GM21723 (cell line): ENCODE results near the gene MFN1.

Source experiments
- ATAC-seq: cut with Tn5 transposase; IDR thresholded peaks from one replicate; pipeline ENCODE4 v1.9.1; 2021; ENCODE audit warnings: mild to moderate bottlenecking, moderate library complexity; ENCODE audit not compliant: unreplicated experiment

The MFN1 gene

DNA sequence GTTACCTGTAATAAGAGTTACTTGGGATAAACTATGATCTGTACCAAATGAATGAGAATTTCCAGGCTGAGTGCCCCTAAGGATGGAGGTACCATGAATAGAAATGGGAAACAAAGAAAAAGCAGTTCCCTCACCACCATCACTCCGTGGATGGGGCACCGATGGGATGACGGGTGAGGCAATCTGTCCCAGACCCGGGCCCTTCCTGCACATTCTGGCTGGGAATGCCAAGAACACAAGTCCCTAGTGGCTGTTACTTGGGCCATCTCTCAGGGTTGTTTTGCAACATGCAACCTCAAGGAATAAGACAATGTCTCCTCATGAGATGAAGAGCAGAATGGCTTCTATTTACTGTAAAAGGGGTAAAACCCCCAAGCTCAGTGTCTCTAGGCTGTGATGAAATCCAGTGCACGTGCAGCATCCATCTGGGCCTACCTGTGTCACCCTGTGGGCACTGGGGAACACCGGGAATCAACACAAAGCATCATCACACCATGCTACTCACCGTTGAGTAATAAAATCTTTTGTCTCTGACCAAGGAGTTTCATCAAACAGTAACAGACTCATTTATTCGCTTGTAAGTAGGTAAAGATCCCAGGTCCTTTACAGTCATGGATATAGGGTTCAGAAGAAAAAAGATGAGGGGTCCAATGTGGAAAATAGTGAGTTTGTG, 81.5 kb downstream of the MFN1 start:
- no peak for ATAC-seq

DNA sequence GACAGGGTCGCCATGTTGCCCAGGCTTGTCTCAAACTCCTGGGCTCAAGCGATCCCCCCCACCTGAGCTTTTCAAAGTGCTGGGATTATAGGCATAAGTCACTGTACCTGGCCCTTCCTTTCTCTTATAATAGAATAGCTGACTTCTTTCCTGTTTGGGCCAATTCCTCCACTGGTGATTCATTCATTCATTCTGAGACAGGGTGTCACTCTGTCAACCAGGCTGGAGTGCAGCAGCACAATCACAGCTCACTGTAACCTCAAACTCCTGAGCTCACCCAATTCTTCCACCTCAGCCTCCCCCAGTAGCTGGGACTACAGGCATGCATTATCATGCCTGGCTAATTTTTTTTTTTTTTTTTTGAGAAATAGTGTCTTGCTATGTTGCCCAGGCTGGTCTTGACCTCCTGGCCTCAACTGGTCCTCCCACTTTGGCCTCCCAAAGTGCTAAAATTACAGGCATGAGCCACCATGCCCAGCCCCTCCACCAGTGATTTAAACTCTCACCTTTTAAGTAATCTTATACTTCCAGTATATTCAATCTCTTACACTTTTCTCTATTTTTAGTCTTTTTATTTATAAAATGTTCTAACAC, 82.9 kb downstream of the MFN1 start:
- no peak for ATAC-seq

DNA sequence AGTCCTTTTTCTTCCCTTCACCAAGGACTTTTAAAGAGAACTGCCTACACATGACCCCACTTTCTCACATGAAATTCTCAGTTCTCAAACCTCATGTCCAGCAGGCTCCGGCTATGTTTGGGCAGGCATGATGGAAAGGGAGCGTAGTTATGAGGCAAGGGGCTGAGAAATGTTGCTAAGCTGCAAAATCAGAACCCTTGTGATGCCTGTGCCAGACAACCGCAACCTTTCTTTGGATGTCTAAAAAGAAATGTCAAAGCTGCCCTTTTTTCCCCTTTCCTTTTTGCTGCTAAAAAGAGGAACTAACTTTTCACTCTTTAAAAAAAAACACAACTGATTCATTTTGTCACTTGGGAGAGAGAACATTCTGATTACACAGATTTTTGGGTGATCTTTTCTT, 84.5 kb downstream of the MFN1 start:
- peak; percentile 69 for ATAC-seq

DNA sequence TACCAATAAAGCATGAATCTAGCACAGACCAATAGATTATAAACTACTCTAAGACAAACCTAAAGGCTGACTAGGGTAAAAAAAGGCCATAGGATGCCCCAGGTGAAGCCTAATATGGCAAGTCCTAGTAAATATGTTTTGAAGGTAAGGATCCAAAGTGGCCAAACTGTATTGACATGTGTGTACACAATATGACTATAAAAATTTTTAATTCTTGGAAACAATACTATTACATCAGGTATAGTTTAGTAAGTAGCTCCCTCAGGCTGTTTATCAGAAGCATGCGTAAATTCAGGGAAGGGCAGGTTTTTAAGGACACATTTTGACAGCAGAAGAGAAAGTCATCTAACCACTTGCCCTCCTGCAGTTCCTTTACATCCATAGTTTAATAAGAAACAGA, 84.9 kb downstream of the MFN1 start:
- ATAC-seq, result no peak

DNA sequence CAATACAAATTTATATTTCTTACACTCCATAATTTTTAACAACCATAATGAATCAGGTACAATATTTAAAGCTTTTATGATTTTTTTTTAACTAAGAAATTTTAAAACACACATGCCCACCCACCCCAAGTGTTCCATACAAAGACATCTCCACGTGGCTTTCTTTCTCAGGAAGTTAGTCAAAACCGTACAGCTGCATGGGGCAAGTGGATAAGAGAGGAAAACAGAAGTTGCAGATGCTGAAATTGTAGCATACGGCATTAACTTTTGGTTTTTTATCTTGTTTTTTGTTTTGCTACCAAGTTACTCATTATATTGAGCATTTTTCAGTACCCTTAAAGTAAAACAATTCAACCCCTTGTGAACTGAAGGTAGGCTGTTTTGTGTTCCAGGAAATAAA, 89.0 kb downstream of the MFN1 start:
- no peak for ATAC-seq

DNA sequence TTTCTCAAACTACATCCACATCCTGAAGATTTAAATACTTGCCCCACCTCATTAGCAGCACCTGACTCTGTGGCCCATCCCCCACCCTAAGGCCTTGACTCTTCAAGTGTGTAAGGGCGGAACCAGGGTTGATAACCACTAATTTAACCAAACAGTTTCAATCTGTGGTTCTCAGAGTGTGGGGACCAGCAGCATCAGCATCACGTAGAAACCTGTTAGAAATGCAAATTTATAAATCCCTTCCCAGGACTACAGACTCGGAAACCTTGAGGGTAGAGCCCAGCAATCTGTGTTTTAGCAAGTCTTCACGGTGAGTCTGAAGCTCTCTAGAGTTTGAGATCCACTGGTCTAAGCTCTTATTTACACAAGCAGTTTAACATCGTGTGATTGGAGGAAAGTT, 91.3 kb downstream of the MFN1 start:
- peak; percentile 89 for ATAC-seq
